Measurements from ENCODE around the gene SMCO2.
"Not testable (repeated sequence)": the region's sequence is repeated elsewhere in the genome, so short reads cannot be mapped to it uniquely, and the experiment has no call there.

Gene SMCO2

GRCh38 chr12:27537855-27538675 is 91.5 kb downstream of the SMCO2 start:
- no peak overlapping the region for H3K9ac ChIP-seq (ENCODE audit: insufficient read length)
- no peak for DNase-seq (ENCODE audit: low read depth, low spot score)
- H3K36me3 ChIP-seq (ENCODE audit: insufficient read depth, low read length) = no peaks in the 10 kb centered on the region; the same call in 1 of the 2 replicates
- no peaks in the 10 kb centered on the region for H3K9me3 ChIP-seq (ENCODE audit: low read depth, low read length)
- no peak overlapping the region for H3K27ac ChIP-seq
- H3K4me3 ChIP-seq = no peak overlapping the region
- TF ChIP-seq EZH2 (IDR thresholded peaks at IDR 0.05) = no peak
- TF ChIP-seq FOXP2 (optimal IDR thresholded peaks at IDR 0.05; ENCODE audit: control extremely low read depth, extremely low read length, insufficient read depth) = no peak
- TF ChIP-seq POLR2AphosphoS5 (IDR thresholded peaks at IDR 0.05; ENCODE audit: borderline replicate concordance, low read depth, low read length) = no peak

DNA sequence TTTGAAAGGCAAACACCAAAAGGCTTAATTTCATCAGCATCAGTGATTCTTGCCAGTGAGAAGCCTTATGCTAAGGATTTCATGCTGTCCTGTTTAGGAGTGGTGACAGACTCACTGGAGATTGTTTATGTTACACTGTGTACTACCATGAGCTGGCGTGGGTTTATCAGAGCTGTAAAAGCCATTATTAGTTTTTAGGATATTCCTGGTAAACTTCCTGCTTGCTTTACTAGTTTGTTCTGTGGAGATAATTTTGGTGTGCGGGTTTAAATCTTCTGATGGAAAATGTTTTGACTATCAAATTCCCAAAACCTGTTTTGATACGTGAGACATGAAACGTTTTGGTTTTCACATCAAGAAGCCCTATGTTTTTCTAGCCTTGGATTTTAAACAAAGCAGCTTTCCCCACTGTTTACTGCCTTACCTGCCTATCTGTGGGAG is 92.7 kb downstream of the SMCO2 start:
- H3K9ac ChIP-seq (ENCODE audit: insufficient read length) = no peak overlapping the region

GRCh38 chr12:27541031-27541719 is 94.6 kb downstream of the SMCO2 start:
- Histone ChIP-seq H3K27ac (no peak overlapping the region), H3K36me3 (ENCODE audit: insufficient read depth, low read length) (no peaks in the 10 kb centered on the region; the same call in 1 of the 2 replicates), H3K9me3 (ENCODE audit: low read depth, low read length) (no peaks in the 10 kb centered on the region), H3K9ac (ENCODE audit: insufficient read length) (no peak overlapping the region), H3K4me3 (no peak overlapping the region)
- TF ChIP-seq POLR2AphosphoS5 (IDR thresholded peaks at IDR 0.05; ENCODE audit: borderline replicate concordance, low read depth, low read length) = no peak
- no peak for TF ChIP-seq EZH2 (IDR thresholded peaks at IDR 0.05)
- TF ChIP-seq FOXP2 (optimal IDR thresholded peaks at IDR 0.05; ENCODE audit: control extremely low read depth, extremely low read length, insufficient read depth) = no peak
- DNase-seq (ENCODE audit: low read depth, low spot score) = no peak

More for the DNA sequence above, 92.7 kb downstream of the SMCO2 start:
- no peak for DNase-seq (ENCODE audit: low read depth, low spot score)
- no peak overlapping the region for H3K27ac ChIP-seq
- H3K36me3 ChIP-seq (ENCODE audit: insufficient read depth, low read length) = no peaks in the 10 kb centered on the region; the same call in 1 of the 2 replicates
- TF ChIP-seq EZH2 (IDR thresholded peaks at IDR 0.05) (no peak), POLR2AphosphoS5 (IDR thresholded peaks at IDR 0.05; ENCODE audit: borderline replicate concordance, low read depth, low read length) (no peak), FOXP2 (optimal IDR thresholded peaks at IDR 0.05; ENCODE audit: control extremely low read depth, extremely low read length, insufficient read depth) (no peak)
- no peaks in the 10 kb centered on the region for H3K9me3 ChIP-seq (ENCODE audit: low read depth, low read length)
- H3K4me3 ChIP-seq = no peak overlapping the region

GRCh38 chr12:27542628-27543027 is 96.1 kb downstream of the SMCO2 start:
- Histone ChIP-seq H3K4me3 (no peak overlapping the region), H3K9me3 (ENCODE audit: low read depth, low read length) (no peaks in the 10 kb centered on the region), H3K27ac (no peak overlapping the region), H3K36me3 (ENCODE audit: insufficient read depth, low read length) (no peaks in the 10 kb centered on the region), H3K9ac (ENCODE audit: insufficient read length) (no peak overlapping the region)
- no peak for DNase-seq (ENCODE audit: low read depth, low spot score)
- TF ChIP-seq FOXP2 (optimal IDR thresholded peaks at IDR 0.05; ENCODE audit: control extremely low read depth, extremely low read length, insufficient read depth) (no peak), POLR2AphosphoS5 (IDR thresholded peaks at IDR 0.05; ENCODE audit: borderline replicate concordance, low read depth, low read length) (no peak), EZH2 (IDR thresholded peaks at IDR 0.05) (no peak)

DNA sequence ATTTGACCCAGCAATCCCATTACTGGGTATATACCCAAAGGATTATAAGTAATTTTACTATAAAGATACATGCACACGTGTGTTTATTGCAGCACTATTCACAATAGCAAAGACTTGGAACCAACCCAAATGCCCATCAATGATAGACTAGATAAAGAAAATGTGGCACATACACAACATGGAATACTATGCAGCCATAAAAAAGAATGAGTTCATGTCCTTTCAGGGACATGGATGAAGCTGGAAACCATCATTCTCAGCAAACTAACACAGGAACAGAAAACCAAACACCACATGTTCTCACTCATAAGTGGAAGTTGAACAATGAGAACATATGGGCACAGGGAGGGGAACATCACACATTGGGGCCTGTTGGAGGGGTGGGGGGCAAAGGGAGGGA is 98.3 kb downstream of the SMCO2 start:
- H3K9ac ChIP-seq (ENCODE audit: insufficient read length); H3K27ac ChIP-seq; H3K4me3 ChIP-seq; H3K36me3 ChIP-seq (ENCODE audit: insufficient read depth, low read length); H3K9me3 ChIP-seq (ENCODE audit: low read depth, low read length); DNase-seq (ENCODE audit: low read depth, low spot score): not testable (repeated sequence)

- TF ChIP-seq POLR2AphosphoS5 (IDR thresholded peaks at IDR 0.05; ENCODE audit: borderline replicate concordance, low read depth, low read length) (no peak), FOXP2 (optimal IDR thresholded peaks at IDR 0.05; ENCODE audit: control extremely low read depth, extremely low read length, insufficient read depth) (no peak), EZH2 (IDR thresholded peaks at IDR 0.05) (no peak)
- Histone ChIP-seq H3K4me3 (no peak overlapping the region), H3K36me3 (ENCODE audit: insufficient read depth, low read length) (no peaks in the 10 kb centered on the region), H3K9me3 (ENCODE audit: low read depth, low read length) (no peaks in the 10 kb centered on the region), H3K9ac (ENCODE audit: insufficient read length) (no peak overlapping the region), H3K27ac (no peak overlapping the region)
- DNase-seq (ENCODE audit: low read depth, low spot score) = no peak
Observed at GRCh38 chr12:27545665-27546064, 99.1 kb downstream of the SMCO2 start.

DNA sequence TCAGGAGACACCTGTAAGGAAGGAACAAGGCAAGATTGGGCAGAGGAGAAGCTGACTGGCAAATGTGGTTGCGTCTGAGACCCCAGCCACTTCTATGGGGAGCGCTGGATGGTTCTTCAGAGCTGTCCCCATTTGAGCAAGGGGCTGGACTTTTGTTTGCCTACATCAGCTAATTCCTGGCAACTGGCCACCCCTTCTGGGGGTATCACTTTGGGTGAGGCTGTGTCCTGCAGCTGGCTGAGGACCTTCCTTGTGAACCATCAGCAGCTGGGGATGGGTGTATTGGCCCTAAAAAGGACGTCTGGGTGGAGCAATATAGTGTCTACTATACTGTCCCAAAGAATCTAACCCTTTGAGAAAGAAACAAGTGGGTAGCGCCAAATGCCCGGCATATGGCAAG is 101.1 kb downstream of the SMCO2 start:
- Histone ChIP-seq H3K27ac (no peak overlapping the region), H3K9ac (ENCODE audit: insufficient read length) (no peak overlapping the region), H3K9me3 (ENCODE audit: low read depth, low read length) (no peaks in the 10 kb centered on the region), H3K4me3 (no peak overlapping the region), H3K36me3 (ENCODE audit: insufficient read depth, low read length) (no peaks in the 10 kb centered on the region)
- TF ChIP-seq FOXP2 (optimal IDR thresholded peaks at IDR 0.05; ENCODE audit: control extremely low read depth, extremely low read length, insufficient read depth) = no peak
- no peak for TF ChIP-seq EZH2 (IDR thresholded peaks at IDR 0.05)
- no peak for TF ChIP-seq POLR2AphosphoS5 (IDR thresholded peaks at IDR 0.05; ENCODE audit: borderline replicate concordance, low read depth, low read length)
- no peak for DNase-seq (ENCODE audit: low read depth, low spot score)

DNA sequence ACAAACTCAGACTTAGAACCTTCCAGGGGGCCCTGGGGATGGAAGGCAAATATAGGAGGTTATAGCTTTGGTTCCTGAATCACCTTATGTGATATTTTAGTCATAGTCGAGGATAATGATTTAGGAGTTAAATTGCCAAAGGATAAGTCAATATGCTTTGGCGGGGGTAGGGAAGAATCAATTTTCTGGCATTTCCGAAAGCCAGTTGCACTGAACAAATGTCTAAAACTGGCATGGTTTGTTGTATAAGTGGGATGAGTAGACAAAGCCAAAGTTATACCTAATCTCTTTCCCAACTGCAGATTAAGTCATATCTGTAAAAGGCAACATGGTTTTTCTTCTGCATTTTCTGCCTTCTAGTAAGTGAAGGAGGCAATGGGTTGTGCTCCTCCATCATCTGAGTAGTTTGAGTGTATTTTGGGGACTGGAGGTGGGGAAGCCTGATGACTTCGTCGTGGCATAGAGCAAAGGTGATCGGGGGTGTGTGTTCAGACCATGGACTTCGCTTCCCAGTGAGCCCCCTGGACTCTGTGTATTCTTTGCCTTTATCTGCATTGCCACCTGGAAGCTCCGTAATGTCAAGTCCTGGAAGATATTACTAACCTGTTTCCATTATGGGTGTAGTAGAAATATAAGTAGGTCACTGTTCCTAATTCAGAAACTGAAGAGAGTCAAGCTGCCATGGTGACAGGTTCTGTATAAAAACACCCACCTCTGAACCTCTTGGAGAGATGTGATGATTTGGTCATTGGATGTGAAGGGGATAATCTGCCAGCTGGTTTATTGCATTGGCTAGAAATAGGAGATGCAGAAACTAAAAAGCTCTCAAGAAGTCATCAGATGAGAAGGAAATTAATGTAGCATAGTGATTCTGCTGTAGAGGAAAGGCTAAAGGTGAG is 102.0 kb downstream of the SMCO2 start:
- H3K27ac ChIP-seq = no peak overlapping the region
- TF ChIP-seq POLR2AphosphoS5 (IDR thresholded peaks at IDR 0.05; ENCODE audit: borderline replicate concordance, low read depth, low read length) (no peak), FOXP2 (optimal IDR thresholded peaks at IDR 0.05; ENCODE audit: control extremely low read depth, extremely low read length, insufficient read depth) (no peak), EZH2 (IDR thresholded peaks at IDR 0.05) (no peak)
- H3K9me3 ChIP-seq (ENCODE audit: low read depth, low read length) = no peaks in the 10 kb centered on the region
- H3K36me3 ChIP-seq (ENCODE audit: insufficient read depth, low read length) = no peaks in the 10 kb centered on the region
- no peak for DNase-seq (ENCODE audit: low read depth, low spot score)
- no peak overlapping the region for H3K9ac ChIP-seq (ENCODE audit: insufficient read length)
- H3K4me3 ChIP-seq = no peak overlapping the region

Measured in SK-N-MC (cell line).